Choroid plexus epithelial cell (primary cell): Measurements from ENCODE around the gene EIF1AY.
"Not testable (repeated sequence)": the region's sequence is repeated elsewhere in the genome, so short reads cannot be mapped to it uniquely, and the experiment has no call there.

ENCODE experiments used
- DNase-seq: peaks from one replicate; pipeline ENCODE4 v3.0.0-alpha.2; 2010; ENCODE audit warnings: low read depth
- H3K4me3 ChIP-seq: 2 replicates; pipeline ENCODE4 v1.5.1; 2011; ENCODE audit warnings: low read depth, mild to moderate bottlenecking, control low read depth, low read length, moderate library complexity
- CTCF ChIP-seq: conservative IDR thresholded peaks from 2 replicates; pipeline ENCODE4 v1.5.1; 2011; ENCODE audit warnings: low read depth, mild to moderate bottlenecking, control low read depth, inconsistent platforms, low read length, moderate library complexity

Gene EIF1AY

DNA sequence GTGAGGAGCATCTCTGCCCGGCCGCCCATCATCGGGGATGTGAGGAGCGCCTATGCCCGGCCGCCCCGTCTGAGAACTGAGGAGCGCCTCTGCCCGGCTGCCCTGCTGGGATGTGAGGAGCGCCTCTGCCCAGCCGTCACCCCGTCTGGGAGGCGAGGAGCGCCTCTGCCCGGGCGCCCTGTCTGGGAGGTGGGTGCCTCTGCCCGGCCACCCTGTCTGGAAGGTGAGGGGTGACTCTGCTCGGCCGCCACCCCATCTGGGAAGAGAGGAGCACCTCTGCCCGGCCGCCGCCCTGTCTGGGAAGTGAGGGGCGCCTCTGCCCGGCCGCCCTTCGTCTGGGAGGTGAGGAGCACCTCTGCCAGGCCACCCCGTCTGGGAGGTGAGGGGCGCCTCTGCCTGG, 23.7 kb upstream of the EIF1AY start:
- no peak for DNase-seq
- TF ChIP-seq CTCF, result no peak
- no peak overlapping the region for H3K4me3 ChIP-seq

GRCh38 chrY:20552764-20553323, 22.7 kb upstream of the EIF1AY start:
- not testable (repeated sequence) for H3K4me3 ChIP-seq, DNase-seq

GRCh38 chrY:20555820-20556219, 19.8 kb upstream of the EIF1AY start:
- no peak for TF ChIP-seq CTCF
- no peak overlapping the region for H3K4me3 ChIP-seq
- DNase-seq, result no peak

DNA sequence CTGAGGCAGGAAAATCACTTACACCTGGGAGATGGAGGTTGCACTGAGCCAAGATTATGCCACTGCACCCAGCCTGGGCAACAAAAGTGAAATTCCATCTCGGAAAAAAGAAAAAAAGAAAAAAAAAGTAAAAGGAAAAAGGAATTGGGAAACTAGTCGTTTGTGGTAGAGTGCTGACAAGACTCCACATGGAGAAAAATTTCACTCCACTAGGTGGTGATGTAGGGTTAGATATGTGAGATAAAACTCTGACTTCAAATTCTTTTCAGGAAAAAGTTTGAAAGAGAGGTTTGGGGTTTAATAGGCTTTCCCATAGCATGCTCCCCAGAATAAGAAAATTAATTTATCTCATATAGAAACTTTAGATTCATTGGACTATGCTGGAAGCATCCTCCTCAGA, 16.9 kb upstream of the EIF1AY start:
- peak; percentile 47 for TF ChIP-seq CTCF
- DNase-seq, result peak; percentile 61
- no peak overlapping the region for H3K4me3 ChIP-seq

DNA sequence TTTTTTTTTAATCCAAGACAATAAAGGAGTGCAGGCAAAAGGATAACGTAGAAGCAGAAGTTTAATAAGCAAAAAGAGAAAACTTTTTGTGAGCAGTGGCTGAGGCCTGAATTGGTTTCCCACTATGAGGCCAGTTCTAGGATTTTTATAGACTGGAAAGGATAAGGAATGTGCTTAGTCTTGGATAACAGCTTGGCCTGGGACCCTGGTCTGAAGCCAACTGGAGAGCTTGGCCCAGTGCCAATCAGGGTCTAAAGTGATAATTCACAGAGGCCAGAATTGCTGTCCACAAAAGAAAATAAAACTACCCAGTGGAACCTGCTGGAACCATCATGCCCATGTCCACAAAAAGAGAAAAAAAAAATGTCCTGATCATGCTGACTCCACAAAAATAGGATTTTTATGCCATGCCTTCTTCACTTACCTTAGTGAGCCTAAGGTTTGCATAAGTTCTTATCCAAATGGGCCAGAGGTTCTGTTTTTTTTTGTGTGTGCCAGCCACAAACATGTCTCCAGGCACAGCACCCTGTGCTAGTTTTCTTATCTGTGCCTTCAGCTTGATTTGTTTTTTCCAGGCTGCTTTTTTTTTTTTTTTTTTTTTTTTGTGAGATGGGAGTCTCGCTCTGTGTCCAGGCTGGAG, 15.6 kb upstream of the EIF1AY start:
- peak; percentile 1 for DNase-seq
- H3K4me3 ChIP-seq, result no peak overlapping the region
- TF ChIP-seq CTCF, result no peak

- no peak overlapping the region for H3K4me3 ChIP-seq
- DNase-seq, result no peak
- no peak for TF ChIP-seq CTCF
These were observed 4.3 kb upstream of the EIF1AY start for GRCh38 chrY:20571306-20571705.

GRCh38 chrY:20576506-20576905, 930 bp downstream of the EIF1AY start:
- peak overlapping the region; percentile 76 for H3K4me3 ChIP-seq
- TF ChIP-seq CTCF, result no peak
- peak; percentile 14 for DNase-seq
